COLO668 (cell line): ENCODE measurements around the gene TFPI.
A peak's percentile ranks its signal among the peaks of the same experiment; 100 is the strongest.
"Not testable (repeated sequence)": the region's sequence is repeated elsewhere in the genome, so short reads cannot be mapped to it uniquely, and the experiment has no call there.

ENCODE experiments used
- DNase-seq: peaks from one replicate; lab custom pipeline; 2025; ENCODE audit not compliant: unreplicated experiment; lab: John Stamatoyannopoulos, UW

The TFPI gene

DNA sequence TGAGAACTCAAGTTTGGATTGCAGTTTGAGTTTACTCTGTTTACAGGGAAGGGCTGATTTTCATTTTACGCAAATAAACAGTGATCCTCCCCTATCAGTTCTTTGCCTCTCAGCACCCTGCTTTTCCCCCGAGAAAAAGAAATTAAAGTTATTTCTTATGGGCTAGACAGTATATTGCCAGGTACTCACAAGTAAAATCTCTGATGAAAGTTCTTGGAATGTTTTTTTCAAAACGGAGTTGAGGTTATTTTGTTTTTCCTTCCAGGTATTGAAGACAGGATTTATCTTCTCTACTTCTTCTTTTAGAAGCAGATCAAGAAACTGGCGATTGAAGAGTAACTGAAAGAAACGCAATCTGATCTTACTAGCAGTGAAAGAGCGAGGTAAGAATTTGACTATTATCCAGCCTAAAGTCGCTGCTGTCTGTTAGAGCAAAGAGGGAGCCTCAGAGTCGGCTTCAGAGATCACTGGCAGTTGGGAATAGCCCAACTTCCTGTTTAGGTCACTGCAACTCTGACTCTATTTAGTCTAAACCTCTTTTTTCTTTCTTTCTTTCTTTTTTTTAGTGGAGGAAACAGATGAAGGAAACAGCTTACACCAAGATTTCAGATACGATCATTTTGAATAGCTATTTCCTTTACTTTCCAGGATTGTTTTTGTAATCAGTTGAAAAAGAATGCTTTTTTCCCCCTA lies at the start of gene TFPI:
TSS of gene TFPI (minus strand) at position 425 of the 693 bp plus-strand sequence. CDS start 50,667 bp downstream, outside the sequence.
- DNase-seq, result no peak

DNA sequence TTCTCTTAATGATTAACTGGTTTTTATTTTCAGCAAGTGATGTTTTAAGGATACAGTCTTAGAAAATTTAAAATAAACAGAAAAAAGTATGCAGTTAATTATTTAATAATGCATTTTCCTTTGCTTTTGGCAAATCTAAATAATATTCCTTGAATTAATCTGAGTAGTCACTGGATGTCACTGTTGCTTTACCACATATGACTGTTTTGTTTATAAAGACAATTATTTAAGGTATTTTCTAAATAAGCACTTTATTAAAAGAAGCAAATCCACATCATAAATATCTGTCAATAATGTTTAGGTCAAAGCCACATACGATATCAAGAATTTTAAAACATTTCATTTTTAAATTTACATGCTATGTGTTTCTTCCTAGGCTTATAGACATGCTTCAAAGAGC lies 40.6 kb upstream of the TFPI start:
- DNase-seq, result no peak

DNA sequence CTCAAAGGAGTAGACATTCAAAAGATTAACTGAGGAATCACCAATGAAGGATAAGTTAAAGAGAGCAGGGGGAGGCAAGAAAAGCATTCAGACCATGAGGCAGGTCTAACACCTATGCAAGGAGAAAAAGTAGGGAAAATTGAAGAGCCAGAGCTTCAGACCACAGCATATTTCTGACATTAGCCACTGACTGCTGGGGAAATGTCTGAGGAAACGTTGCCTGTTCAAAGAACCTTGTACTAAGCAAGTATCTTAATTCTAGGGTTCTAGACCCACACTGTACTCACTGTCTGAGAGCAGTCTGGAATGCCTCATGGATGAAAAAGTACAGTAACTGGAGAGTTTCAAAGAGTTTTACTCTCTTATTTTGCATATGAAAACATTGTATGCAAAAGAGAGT lies 39.5 kb upstream of the TFPI start:
- no peak for DNase-seq

DNA sequence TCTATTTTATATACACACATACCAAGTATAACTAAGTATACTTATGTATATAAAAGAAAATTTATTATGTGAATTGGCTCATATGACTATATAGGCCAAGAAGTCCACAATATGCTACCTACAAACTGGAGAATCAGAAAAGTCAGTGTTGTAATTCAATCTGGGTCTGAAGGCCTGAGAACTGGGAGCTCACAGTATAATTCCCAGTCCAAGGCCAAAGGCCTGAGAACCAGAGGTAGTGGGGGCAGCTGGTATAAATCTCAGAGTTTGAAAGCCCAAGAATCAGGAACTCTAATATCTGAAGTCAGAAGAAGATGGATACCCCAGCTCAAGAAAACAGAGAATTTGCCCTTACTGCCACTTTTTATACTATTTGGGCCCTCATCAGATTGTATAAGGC lies 38.9 kb upstream of the TFPI start:
- DNase-seq, result no peak

DNA sequence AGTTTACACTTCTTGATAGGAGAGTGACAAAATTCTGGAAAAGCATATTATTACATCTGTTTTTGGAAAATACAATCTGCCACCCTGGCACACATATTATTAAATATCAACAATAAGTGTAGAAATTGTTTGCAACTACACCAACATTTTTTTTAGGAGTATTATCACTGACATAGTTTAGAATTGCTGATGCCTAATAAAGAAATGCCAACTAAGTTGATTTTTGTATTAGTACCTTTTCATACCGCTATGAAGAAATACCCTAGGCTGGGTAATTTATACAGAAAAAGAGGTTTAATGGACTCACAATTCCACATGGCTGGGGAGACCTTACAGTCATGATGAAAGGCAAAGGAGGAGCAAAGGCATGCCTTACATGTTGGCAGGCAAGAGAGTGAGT lies 35.9 kb upstream of the TFPI start:
- DNase-seq, result no peak

DNA sequence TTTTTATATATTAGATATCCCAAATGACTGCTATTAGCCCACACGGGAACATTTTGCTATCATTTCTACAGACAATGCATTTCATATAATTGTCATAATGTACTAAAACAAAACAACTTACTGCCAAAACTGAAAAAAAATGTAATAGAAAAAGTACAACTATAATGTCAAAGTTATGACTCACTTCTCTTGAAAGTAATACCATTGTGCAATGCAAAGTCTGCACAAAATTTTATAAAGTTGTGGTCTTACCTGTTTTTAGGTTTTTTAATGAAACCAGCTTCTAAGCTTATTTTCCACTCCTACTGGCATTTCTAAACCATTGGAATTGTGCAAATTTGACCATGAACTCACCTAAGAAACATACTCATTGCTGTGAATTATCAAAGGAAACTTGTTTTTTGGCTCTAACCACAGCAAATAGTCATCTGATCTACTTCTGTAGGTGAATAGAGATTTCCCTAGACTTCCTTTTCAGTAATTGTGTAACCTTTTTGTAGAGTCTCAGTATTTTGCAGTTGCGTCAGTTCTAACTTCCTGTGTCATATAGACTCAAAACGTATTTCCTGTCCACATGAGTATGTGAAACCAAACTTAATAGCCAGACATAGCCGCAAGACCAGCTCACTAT lies 31.9 kb upstream of the TFPI start:
- DNase-seq, result no peak

DNA sequence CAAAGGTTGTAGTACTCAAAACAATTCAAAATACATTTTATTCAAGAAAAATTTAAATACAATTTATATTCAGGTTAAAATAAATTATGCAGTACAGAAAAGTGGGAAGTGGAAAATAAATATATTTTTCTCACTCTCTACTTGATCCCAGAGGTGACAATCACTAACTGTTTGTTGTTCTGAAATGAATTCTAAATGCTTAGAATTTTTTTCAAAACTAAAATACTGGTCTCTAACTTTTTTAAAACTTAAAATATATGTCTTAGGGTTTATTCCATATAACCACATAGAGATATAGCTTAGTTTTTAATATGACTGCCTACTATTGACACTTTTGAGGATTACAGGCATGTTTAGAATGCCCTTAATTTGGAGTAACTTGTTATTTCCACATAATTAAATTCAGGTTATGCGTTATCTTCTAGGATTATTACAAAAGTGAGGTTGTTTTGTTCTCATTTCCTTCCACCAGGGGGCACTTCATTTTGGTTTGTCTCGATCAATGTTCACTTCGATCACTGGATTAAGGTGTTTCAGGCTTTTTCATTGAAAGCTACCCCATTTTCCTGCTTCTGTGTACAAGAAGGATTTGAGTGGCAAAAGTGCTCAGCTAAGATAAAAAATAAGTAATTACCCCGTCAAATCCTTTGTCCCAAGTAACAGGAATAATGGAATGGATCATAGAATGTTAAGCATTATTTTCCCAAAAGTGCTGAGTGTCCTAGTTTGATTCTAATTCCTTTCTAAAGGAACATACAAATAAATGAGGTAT lies 27.1 kb upstream of the TFPI start:
- DNase-seq, result peak; percentile 15

DNA sequence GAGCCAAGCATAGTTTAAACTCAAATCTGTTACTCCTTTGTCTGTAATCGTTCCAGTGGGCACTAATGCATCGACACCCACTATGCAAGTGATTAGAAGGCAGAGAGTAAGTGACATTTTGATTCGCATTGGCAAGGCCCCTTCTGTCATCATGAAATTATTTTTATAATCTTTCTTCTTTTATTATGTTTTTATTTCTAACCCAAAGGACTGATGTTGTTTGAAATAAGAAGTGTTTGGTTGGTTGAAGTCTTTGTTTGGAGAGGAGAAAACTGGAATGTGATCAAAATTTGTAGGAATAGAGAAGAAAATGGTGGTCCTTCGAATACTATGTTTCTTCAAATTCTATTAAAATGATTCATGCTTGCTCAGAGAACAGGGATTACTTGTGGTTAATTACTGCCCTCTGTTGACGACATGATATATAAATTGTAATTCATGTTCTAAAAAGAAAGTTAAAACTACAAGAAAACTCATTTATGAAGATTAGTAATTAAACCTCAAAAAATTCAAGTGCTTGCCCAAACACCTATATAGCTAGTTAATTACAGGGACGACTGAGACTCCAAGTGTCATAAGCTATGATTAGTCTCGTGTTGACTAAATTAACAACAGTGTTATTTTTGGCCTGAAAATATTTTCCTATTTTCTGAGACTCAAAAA lies 26.4 kb upstream of the TFPI start:
- DNase-seq, result no peak

DNA sequence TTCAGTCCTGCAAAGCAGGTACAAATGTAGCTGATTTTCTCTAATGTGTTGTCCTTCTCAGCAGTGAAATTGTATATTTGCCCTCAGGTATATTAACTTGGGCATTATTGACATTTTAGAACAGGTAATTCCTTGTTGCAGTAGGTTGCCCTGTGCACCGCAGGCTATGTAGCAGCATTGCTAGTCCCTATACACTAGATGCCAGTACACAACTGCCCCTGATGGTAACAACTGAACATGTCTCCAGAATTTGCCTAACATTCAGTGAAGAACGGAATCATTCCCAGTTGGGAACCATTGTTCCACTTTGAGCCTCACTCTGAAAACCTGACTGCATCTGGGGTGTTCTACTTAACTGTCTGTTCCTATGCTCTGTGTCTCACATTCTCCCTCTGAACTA lies 23.1 kb upstream of the TFPI start:
- no peak for DNase-seq

DNA sequence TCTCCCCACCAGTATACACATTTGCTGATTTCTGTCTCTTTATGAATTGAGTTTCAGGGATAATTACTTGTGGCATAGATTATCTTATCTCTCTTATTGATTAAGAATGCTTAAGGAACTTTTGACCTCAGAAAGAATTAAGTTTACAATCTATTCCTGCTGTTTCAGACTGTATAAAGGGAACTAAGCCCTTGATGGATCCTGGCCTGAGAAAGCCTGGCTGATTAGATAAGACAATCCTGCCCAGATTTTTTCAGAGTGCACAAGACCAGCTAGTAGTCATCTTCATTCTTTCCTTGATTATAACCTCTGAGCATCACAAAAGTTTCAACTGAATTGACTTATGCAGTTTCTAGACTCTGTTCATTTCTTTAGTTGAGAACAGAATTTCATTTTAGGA lies 22.7 kb upstream of the TFPI start:
- no peak for DNase-seq

DNA sequence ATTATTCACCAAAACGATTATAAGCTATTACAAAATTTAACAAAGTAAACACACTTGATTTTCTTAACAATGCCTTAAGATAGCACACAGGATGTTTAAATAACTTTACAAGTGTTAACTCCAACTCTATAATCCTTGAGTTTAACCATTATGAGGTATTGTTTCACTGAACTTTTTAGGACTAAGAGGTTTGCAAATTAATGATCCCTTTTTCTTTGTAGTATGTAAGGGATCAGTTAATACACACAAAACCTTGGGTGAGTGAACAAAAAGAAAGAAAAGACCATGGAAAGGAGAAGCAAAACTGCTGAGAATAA lies 21.5 kb upstream of the TFPI start:
- DNase-seq, result no peak

DNA sequence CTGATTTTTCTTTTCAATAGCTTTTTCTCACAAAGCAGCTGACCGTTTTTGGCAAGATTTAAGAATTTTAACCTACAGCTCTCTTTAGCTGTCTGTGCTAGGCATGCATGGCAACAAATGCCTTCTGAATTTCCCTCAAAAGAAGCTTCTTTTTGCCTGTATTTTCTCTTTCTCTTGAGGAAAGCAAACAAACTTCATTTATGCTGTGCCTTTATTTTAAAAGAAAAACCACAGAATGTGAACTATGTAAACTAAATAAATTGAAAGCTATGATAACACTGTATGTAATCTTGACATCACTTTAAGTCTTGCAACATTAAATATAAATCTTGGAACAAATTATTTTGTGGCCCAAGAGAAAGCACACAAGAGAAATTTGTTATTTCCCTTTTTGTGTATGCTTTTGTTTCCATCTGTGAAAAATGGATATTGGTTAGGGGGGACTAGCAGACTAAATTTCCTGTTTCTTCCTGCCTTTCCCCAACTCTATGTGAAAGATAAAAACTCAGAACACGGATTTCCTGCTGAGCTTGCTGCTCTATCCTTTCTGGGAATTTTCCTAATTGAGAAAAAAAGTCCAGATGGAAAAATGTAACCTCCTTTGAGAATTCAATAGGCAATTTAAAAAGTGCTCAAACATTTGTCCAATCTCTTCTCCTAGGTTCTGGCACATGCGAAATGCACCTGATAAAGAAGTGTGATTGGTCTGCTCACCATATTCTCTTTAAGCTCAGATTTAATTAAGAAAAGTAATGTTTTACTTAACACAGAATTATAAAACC lies 20.9 kb upstream of the TFPI start:
- DNase-seq, result no peak

DNA sequence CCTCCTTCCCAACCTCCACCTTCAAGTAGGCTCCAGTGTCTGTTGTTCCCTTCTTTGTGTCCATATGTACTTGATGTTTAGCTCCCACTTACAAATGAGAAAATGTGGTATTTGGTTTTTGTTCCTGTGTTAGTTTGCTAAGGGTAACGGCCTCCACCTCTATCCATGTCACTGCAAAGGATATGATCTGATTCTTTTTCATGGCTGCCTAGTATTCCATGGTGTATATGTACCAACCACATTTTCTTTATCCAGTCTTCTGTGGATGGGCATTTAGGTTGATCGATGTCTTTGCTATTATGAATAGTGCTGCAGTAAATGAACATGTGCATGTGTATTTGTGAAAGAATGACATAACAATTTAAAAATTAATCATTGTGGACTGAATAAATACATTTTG lies 19.5 kb upstream of the TFPI start:
- no peak for DNase-seq

DNA sequence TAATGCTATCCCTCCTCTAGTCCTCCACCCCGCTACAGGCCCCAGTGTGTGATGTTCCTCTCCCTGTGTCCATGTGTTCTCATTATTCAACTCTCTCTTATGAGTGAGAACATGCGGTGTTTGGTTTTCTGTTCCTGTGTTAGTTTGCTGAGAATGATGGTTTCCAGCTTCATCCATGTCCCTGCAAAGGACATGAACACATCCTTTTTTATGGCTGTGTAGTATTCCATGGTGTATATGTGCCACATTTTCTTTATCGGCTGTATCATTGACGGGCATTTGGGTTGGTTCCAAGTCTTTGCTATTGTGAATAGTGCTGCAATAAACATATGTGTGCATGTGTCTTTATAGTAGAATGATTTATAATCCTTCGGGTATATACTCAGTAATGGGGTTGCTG lies 17.8 kb upstream of the TFPI start:
- DNase-seq, result not testable (repeated sequence)

DNA sequence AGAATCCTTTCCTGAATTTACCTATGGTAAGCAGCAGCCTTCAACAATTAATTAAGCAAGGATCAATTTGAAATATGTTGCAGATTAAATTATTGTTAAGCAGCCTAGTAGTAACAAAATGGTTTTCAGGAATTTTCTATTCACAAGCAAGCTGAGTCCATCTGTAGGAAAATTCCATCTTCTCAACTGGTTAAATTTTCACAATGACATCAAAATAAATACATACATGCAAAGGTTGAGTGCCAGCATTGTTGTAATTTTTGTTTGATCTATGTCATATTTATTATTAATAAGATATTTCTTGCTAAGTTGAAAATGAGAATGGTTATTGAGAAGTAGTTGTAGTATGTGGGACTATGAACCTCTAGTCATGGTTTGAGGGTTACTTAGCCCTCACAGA lies 15.3 kb upstream of the TFPI start:
- no peak for DNase-seq

DNA sequence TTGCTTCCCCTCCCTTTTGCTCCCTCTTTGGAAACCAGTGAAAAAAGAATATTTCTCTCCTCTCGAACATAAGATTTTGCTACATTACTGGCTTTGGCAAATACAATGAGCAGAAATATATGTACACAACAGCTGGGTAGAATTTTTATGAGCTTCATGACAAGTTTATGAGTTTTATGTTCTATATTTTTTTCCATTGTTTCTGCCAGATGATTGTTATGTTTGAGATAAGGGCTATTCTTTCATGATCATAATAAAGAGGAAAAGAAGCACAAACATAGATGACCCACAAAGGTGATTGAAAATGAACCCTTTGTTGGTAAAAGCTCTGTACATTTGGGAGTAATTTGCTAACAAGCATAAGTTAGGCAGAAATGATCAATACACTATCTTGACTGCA lies 14.8 kb upstream of the TFPI start:
- DNase-seq, result no peak

DNA sequence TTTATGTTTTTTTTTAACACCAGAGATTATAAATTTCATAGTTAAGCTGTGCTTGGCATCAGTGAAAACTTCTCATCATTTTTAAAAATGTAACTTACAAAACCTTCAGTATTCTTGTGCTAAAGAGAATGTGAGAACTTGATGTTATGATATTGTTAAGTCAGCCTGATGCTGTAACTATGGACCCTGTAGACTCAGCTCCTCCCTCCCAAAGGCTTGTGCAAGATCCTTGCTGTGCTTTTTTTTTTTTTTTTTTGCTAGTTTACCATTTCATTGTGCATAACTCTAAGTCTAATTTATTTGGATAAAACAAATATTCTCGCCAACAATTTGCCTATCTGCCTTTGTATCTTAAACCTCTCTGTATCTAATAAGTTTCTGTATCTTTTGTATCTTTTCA lies 12.9 kb upstream of the TFPI start:
- DNase-seq, result no peak

DNA sequence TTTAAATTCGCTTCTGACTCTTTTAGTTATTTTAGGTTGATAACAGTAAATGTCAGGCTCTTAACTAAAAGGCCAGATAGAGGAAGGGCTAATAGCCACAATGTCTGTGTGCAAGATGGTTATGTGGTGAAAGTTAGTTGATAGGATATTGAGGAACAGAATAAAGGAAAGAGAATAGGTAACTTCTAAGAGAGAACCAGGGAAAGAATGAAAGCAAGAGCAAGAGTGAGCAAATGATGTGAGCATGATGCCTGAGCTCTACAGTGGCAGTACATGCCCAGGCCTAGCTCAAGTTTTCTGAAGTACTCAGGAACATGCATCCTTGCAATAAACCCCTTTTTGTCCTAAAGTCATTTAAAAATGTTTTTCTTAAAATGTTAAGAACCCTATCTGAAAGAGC lies 12.5 kb upstream of the TFPI start:
- no peak for DNase-seq

DNA sequence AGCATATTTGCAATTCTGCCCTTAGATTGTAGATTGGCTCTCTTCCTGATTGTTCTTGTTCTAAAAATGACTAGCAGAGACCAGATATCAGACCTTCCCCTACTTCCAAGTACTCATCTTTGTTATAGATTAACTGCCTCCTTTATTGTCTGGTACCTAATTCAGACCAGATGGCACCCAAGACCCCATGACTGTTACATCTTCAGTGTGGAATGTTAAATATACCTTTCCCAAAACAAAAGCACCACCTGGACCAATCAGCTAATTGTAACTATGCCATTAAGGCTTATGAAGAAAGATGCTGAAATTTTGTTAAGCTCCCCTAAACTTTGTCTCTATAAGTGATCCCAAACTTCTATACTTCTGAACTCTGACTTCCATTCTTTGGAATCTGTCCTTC lies 12.0 kb upstream of the TFPI start:
- DNase-seq, result no peak

DNA sequence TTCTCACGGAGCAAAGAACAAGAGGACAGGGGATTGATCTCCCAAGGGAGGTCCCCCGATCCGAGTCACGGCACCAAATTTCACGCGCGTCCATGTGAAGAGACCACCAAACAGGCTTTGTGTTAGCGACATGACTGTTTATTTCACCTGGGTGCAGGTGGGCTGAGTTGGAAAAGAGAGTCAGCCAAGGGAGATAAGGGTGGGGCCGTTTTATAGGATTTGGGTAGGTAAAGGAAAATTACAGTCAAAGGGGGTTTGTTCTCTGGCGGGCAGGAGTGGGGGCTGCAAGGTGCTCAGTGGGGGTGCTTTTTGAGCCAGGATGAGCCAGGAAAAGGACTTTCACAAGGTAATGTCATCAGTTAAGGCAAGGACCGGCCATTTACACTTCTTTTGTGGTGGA lies 11.4 kb upstream of the TFPI start:
- not testable (repeated sequence) for DNase-seq

DNA sequence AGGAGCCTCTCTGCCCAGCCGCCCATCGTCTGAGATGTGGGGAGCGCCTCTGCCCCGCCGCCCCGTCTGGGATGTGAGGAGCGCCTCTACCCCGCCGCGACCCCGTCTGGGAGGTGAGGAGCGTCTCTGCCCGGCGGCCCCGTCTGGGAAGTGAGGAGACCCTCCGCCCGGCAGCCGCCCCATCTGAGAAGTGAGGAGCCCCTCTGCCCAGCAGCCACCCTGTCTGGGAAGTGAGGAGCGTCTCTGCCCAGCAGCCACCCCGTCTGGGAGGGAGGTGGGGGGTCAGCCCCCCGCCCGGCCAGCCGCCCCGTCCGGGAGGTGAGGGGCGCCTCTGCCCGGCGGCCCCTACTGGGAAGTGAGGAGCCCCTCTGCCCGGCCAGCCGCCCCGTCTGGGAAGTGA lies 2.3 kb upstream of the TFPI start:
- not testable (repeated sequence) for DNase-seq
